Inflammatory macrophage treated with lipopolysaccharide for 1 hour (primary cell): ENCODE results near the gene ANKRD33B.
"Not testable (repeated sequence)": the region's sequence is repeated elsewhere in the genome, so short reads cannot be mapped to it uniquely, and the experiment has no call there.

Experiments
- DNase-seq, 2 donors: peaks; one replicate each; pipeline ENCODE4 v3.0.0-alpha.2; 2020 to 2022

ANKRD33B gene

DNA sequence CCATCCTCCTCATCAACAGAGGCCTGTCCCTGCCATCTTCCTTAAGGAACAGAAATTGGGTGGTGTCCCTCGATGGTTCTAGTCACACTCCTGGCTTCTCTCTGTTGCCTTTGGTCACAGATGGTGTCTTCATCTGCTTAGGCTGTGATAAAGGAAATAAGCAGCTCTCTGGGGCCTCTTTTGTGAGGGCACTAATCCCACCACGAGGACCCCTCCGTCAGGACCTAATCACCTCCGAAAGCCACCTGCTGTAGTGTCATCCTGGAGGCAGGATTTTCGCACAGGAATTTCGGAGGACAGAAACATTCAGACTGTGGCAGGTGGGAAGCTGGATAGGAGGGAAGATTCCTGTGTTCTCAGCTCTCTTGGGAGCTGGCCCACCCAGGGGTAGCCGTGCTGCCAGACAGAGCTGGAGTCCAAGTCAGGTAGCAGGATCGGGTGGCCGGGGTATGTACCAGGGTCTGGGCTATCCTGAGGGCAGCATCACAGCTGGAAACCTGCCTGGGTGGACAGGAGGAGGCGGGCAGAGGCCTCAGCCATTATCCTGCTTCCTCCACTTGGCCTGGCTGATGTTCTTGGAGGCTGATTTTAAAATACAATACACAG is 59.5 kb downstream of the ANKRD33B start:
- DNase-seq, result no peak

DNA sequence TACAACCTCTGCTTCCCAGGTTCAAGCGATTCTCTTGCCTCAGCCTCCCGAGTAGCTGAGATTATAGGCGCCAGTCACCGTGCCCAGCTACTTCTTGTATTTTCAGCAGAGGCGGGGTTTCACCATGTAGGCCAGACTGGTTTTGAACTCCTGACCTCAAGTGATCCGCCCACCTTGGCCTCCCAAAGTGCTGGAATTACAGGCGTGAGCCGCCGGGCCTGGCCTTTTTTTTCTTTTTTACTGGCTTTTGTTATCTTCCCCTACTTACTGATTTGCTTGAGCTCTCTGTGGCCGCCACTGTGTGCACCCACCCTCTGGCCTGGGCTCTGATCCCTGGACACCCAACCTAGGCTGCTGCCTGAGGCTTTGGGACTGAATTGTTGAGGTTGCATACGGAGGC is 60.3 kb downstream of the ANKRD33B start:
- peak in 1 of 2 donors; percentile 52 for DNase-seq

DNA sequence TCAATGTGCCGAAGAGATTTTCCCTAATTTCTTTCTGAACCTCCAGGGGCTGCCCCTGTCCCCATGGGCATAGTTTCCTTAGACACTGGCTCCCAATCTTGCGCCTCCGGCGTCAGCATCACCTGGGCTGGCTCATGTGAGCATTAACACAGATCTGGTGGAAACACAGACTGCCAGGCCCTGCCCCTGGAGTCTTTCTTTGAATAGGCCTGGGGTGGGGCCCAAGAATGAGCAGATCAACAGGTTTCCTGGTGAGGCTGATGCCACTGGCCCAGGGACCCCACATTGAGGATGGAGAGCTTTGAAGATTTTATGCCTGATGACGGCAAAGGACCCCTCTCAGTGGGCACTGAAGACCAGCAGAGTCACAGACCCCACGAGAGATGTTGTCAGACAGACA is 60.8 kb downstream of the ANKRD33B start:
- no peak for DNase-seq

DNA sequence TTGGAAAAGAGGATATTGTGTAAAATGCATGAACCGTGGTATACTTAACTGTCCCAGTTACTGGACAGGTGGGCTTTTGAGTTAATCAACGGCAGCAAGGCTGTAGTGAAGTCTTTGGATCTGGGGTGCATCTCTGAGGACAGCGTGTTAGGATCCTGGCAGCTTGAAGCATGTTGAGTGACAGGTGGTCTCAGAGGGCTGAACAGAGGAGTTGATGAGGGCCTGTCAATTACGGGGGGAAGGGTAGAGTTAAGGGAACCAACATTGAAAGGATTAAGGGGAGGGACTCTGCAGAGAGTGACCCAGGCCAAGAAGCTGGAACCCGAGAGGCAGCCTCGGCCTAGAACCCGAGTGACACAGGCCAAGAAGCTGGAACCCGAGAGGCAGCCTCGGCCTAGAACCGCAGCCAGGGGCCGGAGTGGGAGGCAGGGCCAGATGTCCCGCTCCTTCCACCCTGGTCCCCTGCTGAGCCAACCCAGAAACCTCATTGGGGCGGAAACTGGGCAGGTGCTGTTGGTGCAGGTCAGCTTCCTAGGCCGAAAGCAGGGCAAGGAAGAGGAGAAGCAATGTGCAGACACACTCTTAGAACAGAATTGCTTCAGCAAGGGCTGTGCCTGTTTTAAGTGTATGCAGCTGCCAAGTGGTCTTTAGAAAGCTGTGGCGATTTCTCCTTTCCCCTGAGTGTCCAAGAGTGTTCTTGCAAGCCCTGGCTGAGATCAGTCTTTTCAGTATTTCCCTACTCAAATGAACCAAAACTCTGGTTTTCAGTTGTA is 62.0 kb downstream of the ANKRD33B start:
- DNase-seq, result no peak

GRCh38 chr5:10626473-10627013 is 62.7 kb downstream of the ANKRD33B start:
- no peak for DNase-seq

- DNase-seq, result no peak
Observed at GRCh38 chr5:10627160-10627701, 63.4 kb downstream of the ANKRD33B start.

- DNase-seq, result no peak
Observed at GRCh38 chr5:10628601-10629000, 64.7 kb downstream of the ANKRD33B start.

GRCh38 chr5:10629682-10630081 is 65.8 kb downstream of the ANKRD33B start:
- DNase-seq, result no peak

DNA sequence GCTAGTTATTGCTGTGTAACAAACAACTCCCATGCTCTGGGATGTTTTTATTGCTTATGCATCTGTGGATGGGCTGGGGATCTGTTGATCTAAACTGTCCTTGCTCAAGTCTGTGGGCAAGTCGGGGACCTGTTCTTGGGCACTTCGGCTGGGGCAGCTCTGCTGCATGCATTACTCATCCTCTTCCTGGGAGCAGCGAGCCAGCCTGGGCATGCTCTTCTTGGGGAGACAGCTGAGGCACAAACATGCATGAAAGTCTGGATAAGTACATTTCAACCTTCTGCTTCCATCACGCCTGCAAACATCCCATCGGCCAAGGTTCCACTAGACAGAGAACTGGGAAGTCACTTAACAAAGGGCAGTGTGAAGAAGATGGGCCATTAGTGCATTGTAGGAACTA is 66.3 kb downstream of the ANKRD33B start:
- DNase-seq, result no peak

GRCh38 chr5:10630744-10631143 is 66.9 kb downstream of the ANKRD33B start:
- DNase-seq, result peak; percentile 32 to 75

DNA sequence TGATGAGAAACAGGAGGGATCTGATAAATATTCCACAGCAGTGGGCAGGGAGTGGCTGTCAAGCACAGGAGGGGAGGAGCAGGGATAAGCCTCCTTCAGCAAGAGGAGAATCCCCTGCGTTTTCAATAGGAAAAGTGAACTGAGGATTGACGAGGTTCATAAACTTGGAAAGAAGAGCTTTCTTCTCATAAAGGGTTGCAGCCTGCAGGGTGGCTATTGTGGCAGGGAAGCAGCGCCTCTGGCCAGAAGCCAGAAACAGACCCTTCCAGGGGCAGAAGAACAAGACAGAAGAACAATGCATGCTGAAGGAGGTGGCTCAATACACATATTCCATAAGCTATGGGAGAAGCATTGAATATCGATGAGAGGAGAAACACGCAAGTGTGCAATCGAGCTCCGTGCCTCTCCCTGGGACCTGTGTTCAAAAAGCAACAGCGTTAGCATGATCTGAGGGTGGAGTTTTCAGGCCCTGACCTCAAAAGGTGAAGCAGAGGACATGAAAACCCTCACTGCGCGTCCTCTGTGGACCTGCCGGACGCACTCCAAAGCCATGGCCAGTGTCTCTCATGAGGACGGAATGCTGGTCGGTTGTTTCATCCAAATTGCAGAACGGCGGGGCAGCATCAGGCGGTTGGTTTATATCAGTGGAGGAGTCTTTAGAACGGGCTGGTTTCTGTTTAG is 67.6 kb downstream of the ANKRD33B start:
- no peak for DNase-seq

GRCh38 chr5:10632110-10632761 is 68.4 kb downstream of the ANKRD33B start:
- DNase-seq, result peak; percentile 94 to 98

GRCh38 chr5:10633271-10634049 is 69.6 kb downstream of the ANKRD33B start:
- DNase-seq, result no peak

- DNase-seq, result no peak
Observed at GRCh38 chr5:10634050-10634449, 70.2 kb downstream of the ANKRD33B start.

GRCh38 chr5:10634562-10634961 is 70.7 kb downstream of the ANKRD33B start:
- DNase-seq, result no peak

DNA sequence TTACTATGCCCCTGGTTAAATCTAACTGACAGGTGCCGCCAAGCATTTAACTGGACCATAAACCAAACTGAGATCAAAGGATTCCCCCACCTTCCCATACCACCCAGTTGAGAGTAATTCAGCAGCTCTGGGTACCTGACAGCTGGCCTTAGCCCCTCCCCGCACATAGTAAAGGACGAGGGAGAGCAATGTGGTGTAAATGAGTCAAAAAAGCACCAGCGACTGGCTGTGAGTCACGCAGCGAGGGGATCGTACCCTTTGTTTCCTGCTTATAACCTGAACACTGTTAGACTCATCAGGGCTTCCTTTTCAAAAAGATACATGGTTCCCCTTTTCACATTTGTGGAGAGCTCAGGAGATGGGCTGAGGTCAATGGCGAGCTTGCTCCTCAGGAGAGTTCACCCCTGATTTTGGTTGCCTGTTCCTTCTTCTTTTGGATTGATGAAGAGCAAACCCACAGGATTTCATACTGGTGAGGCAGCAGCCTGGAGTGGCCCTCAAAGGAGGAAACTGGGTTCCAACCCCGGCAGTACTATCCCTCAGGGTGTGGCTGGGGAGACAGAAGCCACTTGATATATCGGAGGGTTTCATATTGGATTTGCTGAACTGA is 71.5 kb downstream of the ANKRD33B start:
- peak; percentile 65 to 77 for DNase-seq

DNA sequence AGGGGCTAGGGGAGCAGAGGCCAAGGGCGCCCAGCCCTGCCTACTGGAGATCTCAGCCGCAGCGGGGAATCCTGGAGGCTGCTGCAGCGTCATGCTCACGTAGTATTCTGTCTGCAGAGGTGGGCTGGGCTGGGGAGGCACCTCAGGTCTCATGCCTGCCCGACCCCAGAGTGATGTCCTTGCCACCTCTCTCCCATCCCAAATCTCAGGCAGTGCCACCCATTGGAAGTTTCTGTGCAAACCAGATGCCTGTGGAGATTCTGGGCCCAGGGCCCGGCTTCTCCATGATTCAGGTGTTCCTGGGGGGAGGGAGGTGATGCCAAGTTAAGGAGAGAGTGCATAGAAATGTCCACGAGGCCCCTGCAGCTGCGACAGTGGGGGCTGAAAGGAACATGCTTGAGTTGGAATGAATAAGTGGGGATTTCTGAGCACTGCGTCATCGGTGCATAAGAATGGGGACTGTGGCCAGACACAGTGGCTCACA is 72.0 kb downstream of the ANKRD33B start:
- DNase-seq, result no peak

DNA sequence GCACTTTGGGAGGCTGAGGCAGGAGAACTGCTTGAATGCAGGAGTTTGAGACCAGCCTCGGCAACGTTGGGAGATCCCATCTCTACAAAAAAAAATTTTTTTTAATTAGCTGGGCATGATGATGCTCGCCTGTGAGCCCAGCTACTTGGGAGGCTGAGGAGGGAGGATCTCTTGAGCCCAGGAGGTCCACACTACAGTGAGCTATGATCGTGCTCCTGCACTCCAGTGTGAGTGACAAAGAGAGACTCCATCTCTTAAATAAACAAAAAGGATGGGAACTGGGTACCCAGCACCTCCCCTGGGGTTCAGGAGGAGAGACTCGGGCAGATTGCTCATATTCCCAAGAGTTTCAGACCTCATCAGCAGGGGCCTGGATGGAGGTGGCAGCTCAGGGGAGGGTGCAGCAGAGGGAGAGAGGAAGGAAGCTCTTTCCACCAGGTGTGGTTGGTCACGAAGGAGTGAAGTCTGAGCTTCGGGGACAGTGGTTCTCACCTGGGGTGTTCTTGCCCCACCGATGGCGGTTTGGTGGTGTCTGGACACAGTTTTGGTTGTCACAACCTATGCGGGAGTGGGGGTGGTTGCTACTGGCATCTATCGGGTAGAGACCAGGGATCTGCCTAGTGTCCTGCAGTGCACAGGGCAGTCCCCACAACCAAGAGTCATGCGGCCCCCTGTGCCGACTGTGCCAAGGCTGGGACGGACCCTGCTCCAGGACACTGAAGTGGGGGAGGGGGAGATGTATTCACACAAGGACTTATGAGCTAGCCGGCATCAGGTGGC is 72.7 kb downstream of the ANKRD33B start:
- DNase-seq, result no peak

DNA sequence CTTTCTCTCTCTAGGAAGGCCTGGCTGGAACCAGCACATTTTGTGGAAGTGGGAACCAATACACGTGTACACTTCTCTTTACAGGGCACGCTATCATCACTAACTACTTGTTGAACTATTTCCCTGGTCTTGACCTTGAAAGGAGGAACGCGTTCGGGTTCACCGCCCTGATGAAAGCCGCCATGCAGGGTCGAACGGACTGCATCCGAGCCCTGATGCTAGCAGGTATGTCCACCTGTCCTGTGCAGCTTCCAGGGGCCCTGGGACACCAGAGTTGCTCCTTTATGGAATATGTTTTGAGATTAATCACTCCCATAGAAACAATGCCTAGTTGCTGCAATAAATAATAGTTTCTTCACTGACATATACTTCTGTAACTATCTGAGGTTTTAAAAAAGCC is 74.1 kb downstream of the ANKRD33B start:
- DNase-seq, result no peak

GRCh38 chr5:10638723-10639122 is 74.9 kb downstream of the ANKRD33B start:
- DNase-seq, result not testable (repeated sequence)
